HG02870 (cell line): ENCODE results near the gene RNF187.

Source experiments
- ATAC-seq: cut with Tn5 transposase; IDR thresholded peaks from one replicate; pipeline ENCODE4 v1.9.1; 2021; ENCODE audit warnings: mild to moderate bottlenecking, moderate library complexity; ENCODE audit not compliant: unreplicated experiment

Gene RNF187

DNA sequence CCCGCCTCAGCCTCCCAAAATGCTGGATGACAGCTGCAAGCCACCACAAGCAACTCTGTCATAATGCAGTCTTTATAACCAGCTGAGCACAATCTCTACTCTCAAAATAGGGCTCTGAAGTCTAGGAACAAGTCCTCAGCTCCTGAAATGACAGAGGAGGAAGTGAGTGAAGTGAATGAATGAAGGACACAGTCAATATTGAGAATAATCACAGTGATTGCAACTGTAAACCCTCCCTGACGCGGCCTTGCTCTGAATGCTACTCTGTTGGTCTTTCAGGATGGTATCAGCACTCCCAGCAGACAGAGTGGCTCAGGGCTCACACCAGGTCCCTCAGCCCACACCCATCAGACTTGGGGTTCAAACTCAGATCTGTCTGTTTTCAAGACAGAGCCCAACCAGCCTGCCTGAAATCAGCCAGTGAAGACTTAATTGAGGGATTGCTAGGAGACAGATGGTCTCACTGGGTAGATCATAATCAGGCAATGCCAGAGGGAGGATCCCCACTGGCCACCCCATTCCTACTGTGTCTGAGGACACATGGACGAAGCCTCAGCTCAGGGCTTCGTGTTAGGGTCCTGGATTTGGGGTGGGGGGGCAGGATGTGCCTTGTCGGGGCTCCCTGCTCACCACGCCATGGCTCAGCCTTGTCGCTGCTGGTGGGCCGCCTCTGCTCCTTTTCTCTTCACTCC is 20.9 kb downstream of the RNF187 start:
- no peak for ATAC-seq

DNA sequence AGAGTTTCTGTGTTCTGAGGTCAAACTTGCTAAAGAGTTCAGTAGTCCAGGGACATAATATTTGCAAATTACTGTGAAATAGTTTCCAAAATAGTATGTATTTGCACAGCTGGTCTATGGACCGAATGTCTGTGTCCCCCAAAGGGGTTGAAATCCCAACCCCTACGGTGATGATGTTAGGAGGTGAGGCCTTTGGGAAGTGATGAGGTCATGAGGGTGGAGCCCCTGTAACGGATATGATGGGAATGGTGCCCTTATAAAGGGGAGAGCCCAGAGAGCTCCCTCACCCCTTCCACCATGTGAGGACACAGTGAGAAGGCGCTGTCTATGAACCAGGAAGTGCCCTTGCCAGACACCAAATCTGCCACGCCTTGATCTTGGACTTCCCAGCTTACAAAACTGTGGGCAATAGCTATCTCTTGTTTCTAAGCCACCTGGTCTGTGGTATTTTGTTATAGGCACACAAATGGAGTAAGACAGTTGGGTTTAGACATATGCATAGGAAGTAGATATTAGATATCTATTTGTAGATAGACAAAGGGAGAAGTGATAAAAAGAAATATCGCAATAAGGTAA is 21.7 kb downstream of the RNF187 start:
- no peak for ATAC-seq

DNA sequence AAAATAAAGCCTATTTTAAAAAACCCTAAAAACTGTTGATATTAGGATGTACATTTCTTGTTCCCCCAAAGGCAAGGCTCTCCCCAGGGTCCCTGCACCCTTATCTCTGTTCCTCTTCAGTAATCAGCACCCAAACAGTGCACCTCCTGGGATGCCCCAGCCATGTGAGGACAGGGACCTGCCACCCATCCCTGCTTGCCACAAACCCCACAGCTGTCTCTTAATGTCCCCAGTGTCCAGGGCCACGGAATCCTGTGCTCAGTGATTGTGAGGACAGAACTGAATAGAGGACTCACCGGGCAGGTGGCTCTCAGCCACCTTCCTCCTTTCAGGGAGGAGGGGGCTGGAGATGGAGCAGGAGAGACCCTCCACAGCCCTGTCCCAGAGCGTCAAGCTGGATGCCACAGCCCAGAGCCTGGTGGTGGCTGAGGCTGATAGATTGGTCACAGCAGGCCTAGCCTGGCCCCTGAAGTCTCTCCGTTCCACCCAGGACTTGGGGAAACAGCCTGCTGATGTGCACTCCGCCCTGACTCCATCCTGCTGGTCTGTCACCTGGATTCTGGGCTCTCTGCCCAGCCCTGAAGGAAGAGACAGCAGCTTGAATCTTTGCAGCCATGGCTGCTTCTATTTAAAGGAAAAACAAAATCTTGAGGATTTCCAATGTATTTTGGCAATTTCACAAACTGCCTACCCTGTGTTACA is 23.1 kb downstream of the RNF187 start:
- ATAC-seq = no peak

DNA sequence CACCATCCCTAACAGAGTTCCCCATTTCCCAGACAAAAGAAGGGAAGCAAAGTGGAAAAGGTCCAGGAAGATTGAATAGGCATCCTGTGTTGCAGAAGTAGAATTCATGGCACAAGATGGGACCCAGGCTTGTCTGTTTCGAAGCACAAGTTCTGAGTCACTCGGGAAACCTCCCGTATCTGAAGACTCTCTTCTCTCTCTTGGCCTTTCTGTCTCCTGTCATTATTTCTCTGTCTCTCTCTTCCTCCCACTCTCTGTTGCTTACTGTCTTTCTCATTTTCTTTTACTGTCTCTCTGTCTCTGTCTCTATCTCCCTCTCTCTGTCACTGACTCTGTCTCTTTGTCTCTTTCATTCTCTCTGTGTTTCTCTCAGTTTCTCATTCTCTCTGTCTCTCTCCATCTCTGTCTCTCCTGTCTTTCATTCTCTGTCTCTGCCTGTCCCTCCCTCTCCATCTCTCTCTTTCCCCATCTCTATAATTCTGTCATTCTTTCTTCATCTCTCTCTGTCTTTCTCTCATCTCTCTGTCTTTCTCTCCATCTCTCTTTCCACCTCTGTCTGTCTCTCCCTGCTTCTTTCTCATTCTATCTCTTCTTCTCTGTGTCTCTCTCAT is 23.7 kb downstream of the RNF187 start:
- no peak for ATAC-seq

DNA sequence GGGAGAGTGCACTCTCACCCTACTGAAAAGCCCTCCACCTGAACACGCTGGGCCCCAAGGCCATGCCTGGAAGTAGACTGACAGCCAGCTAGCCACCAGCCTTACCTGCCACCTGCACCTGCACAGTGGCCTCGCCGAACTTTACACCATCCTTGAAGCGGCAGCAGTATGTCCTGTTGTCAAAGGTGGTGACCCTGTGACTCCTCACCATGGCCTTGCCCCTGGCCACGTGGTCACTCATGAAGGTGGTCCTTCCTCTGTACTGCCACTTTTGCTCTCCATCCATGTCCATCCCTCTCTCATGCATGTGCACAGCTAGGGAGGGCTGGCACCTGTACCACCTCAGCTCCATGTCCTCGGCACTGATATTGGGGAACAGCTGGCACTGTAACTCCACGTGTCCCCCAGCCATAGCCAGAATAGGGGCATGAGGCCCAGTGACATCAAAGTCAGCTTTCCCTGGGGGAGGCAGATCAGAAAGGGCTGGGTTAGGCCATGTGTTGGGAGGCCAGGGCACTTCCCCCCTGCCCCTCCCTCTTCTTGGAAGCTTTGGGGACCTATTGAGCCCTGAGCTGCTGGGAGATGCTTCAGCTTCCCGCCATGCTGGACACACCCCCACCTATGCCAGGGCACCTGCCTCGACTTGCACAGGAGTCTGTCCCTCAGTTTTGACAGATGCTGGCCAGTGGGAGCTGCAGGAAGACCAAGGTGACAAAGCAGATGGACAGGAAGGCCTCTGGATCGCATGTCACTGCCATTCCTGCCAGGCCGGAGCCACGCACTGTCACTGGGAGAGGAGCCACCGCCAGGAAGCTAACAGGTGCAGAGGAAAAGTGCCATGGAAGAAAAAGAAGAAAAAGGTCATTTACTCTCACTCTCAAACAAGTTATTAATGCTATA is 24.6 kb downstream of the RNF187 start:
- no peak for ATAC-seq

DNA sequence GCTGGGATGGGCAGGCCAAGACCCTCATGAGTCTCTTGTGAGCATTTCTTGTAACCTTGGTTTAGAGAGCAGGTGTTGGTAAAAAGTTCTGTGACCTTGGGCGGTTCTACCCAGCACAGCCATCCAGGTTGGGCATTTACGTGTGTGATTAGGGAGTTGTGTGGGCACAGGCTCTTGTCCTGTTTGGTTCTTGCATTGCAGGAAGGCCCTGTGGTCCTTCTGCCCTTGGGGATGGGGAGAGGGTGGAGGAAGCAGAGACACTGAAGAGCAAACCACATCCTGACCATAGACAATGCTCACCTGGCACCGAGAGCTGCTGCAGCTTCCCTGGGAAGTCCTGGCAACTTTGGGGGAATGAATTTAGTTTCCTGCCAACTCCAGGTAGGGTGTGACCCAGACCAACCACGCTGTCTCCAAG is 25.6 kb downstream of the RNF187 start:
- ATAC-seq = no peak

DNA sequence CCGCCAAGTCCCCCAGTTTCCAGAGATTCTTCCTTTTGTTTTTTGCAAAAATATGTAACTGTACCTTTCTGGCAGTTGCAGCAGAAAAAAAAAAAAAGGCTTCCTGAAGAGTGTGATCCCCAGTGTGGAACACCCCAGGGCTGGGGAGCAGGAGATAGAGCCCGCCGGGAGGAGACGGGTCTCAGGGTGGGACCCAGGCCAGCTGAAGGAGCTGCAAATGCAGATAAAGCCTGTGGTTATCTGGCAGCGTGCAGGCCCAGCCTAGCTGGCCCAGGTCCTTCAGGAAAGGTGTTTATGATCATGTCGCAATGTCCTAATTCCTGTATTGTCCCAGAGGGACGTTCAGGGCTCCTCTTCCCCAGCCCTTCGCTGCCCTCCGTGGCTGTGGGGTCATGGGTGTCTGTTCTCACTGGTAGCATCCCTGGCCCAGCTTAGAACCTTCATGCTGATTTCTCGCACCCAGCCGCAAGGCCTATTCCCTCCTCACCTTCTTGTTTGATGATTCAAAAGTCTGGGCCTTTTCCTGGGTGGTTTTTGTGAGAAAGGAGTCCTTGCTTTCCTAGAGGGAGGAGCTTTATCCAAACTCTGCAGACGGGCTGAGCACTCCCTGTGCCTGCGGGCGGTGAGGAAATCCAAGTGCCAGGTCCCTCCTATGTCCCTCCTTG is 26.2 kb downstream of the RNF187 start:
- no peak for ATAC-seq

DNA sequence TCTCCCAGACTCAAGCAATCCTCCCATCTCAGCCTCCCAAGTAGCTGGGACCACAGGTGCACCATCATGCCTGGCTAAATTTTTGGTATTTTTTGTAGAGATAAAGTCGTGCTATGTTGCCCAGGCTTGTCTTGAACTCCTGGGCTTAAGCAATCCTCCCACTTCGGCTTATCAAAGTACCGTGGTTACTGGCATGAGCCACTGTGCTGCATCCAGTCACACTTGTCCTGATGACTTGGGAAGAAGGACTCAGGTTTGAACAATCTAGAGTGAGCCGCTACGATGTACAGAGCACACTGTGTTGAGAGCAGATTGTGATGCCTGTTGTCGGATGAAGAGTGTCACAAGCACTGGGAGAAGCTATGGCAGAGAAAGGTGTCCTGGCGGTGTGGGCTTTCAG is 27.2 kb downstream of the RNF187 start:
- ATAC-seq = no peak

DNA sequence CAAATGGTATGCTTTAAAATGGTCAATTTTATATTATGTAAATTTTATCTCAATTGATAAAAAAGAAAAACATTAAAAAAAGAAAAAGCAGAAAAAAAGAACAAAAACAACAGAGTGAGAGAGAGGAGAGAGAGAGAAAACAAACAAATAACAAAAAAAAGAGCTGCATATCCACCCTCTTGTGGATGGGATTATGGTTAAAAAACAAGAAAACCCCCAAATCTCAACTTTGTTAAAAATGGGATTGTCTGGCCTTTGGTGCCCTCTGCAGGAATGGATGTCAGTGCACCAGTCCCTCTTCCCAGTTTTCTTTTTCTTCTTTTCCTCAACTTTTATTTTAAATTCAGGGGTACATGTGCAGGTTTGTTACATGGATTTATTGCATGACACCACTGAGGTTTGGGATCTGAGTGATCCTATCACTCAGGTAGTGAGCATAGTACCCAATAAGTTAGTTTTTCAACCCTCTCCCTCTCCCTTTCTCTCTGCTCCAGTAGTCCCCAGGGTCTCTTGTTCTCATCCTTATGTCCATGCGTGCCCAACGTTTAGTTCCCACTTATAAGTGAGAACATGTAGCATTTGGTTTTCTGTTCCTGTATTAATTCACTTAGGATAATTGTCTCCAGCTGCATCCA is 28.1 kb downstream of the RNF187 start:
- no peak for ATAC-seq

DNA sequence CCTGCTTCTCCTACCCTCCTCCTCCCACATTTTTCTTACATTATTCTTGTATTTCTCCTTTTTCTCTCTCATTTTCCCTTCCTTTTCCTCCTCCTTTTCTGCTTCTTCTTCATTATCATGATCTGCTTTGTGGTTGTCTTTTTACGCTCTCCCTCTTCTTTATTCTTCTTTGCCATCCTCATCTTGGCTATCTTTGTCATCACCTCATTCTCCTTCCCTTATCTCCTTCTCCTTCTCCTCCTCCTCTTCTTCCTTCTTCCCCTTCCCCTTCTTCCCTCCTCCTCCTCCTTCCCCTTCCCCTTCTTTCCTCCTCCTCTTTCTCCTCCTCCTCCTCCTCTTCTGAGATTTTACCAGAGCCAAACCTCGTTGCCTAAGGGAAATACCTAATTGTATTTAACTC is 30.5 kb downstream of the RNF187 start:
- no peak for ATAC-seq

DNA sequence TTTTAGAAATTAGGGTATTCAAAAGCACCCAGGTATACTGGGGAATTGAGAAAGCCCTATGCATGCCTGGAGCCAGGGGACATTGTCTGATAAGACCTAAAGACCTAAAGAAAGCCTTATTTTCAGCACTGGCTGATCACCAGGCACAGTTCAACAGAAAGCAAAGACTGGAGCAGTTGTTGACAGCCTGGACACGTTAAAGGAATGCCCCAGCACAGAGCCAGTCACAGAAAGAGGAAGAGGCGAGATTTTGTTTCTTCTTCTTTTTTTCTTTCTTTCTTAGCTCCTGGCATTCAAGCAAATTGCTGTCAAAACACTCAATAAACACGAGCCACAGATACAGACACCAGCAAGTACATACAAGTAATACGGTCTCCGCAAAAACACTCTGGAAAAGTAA is 40.4 kb downstream of the RNF187 start:
- ATAC-seq = no peak

DNA sequence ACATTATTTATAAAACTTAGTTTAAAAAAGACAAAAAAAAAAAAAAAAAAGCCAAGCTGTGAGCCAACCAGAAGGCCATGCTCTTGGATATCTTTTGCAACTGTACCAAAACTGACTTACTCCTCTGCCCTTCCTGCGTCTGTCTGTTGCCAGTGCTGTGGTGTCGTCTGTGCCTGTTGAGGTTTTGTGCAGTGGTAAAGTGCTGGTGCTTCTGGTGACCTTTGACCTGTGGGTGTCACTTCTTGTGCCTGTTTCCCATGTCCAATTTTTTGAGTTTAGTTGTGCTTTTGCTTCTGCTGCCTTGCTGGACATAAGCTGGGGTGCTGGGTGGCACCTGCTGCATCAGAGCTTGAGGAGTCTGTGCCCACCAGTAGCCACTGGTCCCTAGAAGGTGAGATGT is 41.4 kb downstream of the RNF187 start:
- no peak for ATAC-seq

DNA sequence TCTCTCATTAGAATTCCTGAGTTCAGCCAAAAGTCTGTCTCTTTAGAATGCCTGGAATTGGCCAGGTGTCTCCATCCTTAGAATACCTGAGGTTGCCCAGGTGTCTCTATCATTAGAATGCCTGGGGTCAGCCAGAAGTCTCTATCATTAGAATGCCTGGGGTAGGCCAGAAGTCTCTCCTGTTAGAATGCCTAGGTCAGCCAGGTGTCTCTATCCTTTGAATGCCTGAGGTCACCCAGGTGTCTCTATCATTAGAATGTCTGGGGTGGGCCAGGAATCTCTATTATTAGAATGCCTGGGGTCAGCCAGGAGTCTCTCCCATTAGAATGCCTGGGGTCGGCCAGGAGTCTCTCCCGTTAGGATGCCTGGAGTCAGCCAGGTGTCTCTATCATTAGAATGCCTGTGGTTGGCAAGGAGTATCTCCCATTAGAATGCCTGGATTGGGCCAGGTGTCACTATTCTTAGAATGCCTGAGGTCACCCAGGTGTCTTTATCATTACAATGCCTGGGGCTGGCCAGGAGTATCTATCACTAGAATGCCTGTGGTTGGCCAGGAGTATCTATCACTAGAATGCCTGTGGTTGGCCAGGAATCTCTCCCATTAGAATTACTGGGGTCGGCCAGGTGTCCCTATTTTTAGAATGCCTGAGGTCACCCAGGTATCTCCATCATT is 43.0 kb downstream of the RNF187 start:
- no peak for ATAC-seq

DNA sequence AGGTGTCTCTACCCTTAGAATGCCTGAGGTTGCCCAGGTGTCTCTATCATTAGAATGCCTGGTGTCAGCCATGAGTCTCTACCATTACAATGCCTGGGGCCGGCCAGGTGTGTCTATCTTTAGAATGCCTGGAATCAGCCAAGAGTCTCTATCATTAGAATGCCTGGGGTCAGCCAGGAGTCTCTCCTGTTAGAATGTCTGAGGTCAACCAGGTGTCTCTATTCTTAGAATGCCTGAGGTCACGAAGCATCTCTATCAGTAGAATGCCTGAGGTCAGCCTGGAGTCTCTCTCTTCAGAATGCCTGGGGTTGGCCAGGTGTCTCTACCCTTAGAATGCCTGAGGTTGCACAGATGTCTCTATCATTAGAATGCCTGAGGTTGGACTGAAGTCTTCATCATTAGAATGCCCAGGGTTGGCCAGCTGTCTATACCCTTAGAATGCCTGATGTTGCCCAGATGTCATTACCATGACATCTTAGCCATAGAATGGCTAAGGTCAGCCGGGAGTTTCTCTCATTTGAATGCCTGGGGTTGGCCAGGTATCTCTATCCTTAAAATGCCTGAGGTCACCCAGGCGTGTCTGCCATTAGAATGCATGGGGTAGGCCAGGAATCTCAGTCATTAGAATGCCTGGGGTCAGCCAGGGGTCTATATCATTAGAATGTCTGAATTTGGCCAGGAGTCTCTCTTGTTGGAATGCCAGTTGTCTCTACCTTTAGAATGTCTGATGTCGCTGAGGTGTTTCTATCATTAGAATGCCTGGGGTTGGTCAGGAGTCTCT is 44.0 kb downstream of the RNF187 start:
- ATAC-seq = no peak

DNA sequence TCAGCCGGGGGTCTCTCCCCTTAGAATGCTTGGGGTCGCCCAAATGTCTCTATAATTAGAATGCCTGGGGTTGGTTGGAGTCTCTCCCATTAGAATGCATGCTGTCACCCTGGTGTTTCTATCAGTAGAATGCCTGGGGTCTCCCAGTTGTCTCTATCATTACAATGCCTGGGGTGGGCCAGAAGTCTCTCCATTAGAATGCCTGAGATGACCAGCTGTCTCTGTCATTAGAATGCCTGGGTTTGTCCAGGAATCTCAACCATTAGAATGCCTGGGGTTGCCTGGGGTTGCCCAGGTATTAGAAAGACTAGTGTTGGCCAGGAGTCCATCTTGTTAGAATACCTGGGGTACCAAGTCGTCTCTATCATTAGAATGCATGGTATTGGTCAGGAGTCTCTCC is 51.6 kb downstream of the RNF187 start:
- ATAC-seq = no peak

DNA sequence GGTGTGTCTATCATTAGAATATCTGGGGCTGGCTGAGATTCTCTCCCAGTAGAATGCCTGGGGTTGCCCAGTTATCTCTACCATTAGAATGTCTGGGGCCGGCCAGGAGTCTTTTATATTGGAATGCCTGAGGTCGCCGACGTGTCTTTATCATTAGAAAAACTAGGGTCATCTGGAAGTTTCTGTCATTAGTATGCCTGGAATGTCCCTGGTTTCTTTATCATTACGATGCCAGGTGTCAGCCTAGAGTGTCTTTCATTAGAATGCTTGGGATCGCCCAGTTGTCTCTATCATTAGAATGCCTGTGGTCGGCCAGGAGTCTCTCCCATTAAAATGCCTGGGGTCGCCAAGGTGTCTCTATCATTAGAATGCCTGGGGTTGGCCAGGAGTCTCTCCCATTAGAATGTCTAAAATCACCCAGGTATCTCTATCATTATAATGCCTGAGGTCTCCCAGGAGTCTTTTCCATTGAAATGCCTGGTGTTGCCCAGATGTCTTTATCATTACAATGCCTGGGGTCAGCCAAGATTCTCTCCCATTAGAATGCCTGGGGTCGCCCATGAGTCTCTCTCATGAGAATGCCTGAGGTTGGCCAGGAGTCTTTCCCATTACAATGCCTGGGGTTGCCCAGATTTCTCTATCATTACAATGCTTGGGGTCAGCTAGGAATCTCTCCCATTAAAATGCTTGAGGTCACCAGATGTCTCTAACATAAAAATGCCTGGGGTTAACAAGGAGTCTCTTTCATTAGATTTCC is 53.2 kb downstream of the RNF187 start:
- ATAC-seq = no peak

DNA sequence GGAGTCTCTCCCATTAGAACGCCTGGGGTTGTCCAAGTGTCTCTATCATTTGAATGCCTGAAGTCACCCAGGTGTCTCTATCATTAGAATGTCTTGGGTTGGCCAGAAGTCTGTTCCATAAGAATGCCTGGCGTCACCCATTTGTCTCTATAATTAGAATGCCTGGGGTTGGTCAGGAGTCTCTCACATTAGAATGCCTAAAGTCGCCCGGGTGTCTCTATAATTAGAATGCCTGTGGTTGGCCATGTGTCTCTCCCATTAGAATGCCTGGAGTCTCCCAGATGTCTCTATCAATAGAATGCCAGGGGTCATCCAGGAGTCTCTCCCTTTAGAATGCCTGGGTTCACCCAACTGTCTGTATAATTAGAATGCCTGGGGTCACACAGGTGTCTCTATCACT is 54.5 kb downstream of the RNF187 start:
- no peak for ATAC-seq

DNA sequence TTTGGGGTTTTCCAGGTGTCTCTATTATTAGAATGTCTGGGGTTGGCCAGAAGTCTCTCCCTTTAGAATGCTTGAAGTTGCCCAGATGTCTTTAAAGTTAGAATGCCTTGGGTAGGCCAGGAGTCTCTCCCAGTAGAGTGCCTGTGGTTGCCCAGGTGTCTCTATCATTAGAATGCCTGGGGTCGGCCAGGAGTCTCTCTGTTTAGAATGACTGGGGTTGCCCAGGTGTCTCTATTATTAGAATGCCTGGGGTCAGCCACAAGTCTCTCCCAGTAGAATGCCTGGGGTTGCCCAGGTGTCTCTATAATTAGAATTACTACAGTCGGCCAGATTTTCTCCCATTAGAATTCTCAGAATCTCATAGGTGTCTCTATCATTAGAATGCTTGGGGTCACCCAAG is 55.2 kb downstream of the RNF187 start:
- no peak for ATAC-seq
